Measurements from ENCODE around the gene MACROD2.

DNA sequence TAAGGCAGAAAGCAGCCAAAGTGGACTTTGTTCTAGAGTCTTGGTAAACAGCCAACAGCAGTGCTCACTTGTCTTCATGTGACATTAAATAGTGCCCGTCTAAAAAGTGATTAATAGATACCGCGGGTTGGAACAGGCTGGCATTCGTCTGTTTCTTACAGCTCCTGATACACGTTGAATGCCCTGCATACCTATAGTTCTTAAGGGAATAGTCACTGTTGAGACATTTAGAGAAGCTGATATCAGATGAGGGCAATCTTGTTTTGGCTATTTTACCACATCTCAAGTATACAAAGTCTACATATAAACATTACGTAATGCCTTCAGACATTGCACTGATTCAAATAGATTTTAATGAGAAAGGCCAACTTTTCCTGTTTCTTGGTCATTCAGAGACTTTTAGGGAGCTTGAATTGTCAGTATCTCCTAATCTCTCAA lies 717.0 kb downstream of the MACROD2 start:
- no peak for TF ChIP-seq POLR2A (IDR thresholded peaks at IDR 0.05)
- no peak for TF ChIP-seq CTCF (IDR thresholded peaks at IDR 0.05)
- TF ChIP-seq EP300 (IDR thresholded peaks at IDR 0.05; ENCODE audit: low read depth) = no peak
